Activated T-cell treated with anti-CD3 and anti-CD28 coated beads for 1 hour (primary cell): Measurements from ENCODE around the gene CUX1.

Experiments used
- DNase-seq: peaks from one replicate; pipeline ENCODE4 v3.0.0-alpha.2; 2020; ENCODE audit warnings: low read depth

The CUX1 gene

DNA sequence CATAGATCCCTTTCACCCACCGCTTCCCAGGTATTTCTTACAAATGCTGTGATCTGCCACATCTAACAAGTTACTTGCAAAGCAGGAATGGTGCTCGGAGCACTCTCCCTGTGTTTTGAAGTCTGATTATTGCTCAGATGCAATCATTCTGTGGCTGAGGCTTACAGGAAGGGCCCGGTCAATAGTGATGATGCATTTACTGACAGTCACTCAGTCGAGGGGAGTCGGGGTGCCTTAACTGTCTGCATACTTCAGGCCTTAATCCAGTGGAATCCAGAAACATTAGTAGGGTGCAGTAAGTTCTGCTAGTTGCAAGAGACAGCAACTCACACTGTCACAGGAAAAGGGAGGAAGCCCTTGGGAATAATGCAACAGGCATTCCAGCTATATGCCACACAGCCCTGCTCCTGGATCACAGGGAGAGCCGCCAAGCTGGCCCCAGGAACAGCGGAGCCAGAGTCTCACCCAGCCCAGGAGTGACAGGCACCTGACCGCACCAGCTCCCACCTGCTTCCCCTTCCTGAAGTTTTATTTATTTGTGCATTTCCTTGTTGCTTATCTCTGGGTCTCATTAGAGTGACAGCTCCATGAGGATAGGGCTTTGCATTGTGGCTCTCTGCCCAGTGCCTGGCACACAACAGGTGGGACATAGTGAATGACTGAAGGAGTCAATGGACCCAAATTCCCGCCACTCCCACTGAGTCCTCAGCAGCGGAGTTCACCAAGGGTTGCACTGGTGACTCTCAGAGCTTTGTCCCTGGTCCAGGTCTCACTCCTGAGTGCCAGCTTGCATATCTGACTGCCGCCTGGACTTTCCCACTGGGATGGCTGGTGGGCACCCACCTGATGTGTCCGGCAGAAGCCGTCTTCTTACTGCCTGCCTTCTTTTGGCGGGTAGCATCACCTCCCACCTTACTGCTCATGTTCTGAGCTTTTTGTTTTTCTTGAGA, 256.8 kb downstream of the CUX1 start:
- DNase-seq: no peak

DNA sequence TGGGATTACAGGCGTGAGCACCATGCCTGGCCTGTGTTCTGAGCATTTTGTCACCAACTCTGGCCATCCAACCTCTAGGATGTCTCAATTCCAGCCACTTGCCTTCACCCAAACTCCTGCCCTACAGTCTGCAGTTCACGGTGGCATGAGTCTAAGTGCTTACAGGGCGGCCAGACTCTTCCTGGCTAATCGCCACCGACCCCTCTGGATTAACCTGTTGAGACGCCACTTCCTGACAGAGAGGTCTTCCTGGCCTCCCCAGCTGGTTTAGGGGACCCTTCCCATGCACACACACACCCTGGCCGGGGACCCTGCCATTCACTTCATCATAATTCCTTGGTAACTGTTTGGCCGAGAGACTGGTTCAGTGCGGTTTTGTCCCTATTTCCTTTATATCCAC, 257.7 kb downstream of the CUX1 start:
- no peak for DNase-seq

DNA sequence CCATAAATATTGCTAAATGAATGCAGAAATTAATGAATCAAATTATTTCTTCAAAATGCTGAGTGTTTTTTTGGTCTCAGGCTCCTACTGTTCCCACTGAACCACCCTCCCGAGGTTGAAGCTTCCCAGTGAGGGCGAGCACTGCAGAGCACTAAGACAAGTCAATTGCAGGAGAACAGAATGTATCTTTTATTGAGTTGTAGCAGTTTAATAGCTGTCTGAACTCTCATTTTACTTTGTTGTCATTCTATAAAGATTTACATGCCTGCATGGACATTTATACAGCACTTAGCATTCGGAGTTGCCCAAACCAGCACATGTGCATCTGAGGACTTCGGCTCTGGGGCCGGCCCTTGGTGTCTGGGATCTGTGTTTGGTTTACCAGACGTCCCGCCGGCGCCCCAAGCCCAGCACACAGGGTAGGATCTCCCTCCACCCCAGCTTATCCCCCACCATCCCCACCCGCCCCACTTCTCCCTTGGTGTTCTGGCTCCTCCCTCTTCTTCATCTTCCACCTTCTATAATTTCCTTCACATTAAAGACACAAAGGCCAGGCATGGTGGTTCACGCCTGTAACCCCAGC, 258.2 kb downstream of the CUX1 start:
- no peak for DNase-seq

DNA sequence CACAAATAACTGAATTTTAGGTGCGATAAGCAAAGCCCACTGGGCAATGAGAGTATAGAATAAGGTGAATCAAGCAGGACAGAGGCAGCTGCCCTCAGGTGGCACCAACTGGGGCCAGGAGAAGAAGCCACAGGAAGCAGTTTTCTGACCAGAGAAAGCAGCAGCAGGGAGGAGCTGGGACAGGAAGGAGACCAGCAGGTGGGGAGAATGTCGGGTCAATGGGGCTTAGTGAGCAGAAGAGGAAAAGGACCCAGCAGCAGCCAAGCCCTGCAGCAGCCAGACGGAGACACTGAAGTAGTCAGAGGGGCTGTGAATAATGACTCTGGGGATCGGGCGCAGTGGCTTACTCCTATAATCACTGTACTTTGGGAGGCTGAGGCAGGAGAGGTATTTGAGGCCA, 259.7 kb downstream of the CUX1 start:
- DNase-seq: no peak

DNA sequence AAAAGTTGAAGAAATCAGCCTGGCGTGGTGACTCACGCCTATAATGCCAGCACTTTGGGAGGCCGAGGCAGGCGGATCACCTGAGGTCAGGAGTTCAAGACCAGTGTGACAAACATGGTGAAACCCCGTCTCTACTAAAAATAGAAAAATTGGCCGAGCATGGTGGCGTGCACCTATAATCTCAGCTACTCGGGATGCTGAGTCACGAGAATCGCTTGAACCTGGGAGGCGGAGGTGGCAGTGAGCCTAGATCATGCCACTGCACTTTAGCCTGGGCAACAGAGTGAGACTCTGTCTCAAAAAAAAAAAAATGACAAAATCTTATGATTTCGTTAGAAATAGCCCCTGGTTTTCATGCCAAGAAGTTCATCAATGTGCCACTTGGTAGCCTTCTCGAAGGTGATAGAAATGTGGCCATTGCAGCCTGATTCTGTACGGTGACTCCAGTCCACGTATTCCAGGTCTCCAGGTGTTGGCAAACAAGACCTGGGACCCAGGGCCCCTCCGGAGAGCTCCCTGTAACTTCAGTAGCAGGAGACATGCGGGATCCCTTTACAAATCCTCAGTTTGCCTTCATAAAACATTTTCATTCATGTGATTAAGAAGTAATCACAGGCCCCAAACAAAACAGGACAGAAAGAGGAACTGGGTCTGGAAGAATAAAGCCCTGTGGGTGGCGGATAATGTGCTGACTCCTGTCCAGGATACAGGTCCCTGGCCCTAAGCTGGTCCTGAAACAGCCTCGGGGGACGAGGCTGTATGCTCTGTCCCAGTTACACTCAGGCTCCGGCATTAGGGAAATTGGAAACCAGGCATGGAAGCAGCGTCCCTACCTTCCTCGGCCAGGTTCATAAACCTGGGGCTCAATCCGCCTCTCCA, 262.0 kb downstream of the CUX1 start:
- DNase-seq: no peak

DNA sequence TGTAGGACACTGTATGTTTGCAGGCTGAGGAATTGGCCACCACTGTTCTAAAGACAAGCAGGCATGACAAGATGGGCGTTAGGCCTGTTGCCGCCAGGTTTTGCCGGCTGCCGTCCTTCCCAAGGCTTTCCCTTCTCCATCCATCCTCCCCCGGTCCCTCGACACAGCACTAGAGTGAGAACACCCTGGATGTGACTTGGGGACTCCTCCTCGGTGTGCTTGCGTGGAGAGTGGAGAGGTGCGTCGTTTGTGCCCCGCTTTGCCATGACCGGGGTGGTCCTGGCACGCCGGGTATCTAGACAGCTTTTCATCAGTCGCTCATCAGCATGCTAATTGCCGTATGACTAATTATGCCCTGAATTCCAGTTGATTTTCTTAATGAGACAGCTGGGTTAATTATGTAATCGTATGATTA, 262.6 kb downstream of the CUX1 start:
- no peak for DNase-seq

DNA sequence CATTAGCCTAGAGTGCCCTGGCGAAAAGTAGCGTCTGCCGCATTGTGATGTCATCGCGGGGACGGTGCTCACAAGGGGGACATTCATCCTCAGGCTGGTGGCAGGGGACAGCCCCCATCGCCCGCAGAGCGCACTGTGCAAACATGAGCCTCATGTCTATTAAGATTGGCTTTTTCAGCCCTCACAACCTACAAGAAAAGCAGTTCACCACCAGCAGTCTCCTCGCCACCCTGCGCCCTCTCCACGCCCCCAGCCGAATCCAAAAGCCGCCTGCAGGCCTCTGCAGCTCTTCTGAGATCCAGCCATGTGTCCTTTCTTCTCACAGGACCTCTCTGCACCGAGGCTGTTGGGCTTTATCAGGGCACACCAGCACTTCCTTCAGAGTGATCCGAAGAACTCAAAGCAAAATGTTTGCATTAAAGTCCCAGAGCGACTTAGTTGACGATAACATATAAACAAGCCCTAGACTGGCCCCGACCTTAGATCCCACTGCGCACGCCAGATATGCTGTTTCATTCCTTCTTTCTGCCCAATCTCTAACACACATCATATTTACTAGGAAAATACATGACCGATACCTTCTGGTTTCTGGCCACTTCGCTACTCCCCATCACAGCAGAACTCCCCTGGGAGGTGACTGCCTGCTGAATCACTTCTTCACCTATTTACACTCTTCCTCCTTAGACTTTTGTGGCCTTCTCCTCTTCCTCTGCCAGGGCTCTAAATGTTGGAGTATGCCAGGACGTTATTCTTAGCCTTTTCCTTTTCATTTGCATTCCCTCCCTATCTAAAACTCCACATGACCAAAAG, 263.2 kb downstream of the CUX1 start:
- DNase-seq: no peak

DNA sequence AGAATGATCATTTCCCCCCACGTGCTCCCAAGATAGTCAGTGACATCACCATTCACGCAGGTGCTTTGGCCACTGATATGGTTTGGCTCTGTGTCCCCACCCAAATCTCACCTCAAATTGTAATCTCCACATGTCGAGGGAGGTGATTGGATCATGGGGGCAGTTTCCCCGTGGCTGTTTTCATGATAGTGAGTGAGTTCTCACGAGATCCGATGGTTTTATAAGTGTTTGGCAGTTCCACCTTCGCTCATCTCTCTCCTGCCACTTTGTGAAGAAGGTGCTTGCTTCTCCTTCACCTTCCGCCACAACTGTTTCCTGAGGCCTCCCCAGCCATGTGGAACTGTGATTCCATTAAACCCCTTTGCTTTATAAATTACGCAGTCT, 263.8 kb downstream of the CUX1 start:
- DNase-seq: no peak

DNA sequence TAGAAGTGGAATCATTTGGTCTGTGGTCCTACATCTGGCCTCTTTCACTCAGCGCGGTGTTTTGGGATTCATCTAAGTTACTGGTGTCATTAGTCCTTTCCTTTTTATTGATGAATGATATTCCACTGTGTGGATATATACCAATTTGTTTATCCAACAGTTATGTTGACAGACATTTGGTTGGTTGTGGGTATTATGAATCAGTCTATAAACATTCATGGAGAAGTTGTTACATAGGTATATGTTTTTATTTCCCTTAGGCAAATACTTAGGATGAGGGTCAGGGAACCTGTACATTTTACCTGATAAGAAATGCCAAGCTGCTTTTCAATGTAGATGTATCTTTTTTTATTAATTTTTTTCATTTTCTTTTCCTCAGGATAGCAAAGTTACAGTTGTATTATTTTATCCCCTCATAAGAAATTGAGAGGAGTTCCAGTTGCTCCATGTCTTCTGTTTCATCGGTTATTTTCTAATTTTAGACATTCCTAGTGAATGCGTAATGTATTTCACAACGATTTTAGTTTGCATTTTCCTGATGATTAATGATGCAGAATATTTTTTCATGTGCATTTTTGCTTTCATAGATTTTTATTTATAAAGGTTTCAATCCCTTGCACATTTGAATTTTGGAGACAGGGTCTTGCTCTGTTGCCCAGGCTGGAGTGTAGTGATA, 265.4 kb downstream of the CUX1 start:
- no peak for DNase-seq

DNA sequence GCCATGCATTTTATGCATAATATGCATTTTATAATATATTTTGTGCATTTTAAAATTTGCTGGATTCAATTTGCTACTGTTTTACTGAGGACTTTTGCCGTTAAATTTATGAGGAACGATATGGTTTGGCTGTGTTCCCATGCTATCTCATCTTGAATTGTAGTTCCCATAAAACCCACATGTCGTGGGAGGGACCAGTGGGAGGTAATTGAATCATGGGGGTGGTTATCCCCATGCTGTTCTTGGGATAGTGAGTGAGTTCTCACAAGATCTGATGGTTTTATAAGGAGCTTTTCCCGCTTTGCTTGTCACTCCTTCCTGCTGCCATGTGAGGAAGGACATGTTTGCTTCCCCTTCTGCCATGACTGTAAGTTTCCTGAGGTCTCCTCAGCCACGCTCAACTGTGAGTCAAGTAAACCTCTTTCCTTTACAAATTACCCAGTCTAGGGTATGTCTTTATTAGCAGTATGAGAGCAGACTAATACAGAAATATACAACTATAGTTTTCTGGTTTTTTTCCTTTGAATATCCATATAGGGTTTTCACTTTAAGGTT, 267.9 kb downstream of the CUX1 start:
- DNase-seq: no peak

DNA sequence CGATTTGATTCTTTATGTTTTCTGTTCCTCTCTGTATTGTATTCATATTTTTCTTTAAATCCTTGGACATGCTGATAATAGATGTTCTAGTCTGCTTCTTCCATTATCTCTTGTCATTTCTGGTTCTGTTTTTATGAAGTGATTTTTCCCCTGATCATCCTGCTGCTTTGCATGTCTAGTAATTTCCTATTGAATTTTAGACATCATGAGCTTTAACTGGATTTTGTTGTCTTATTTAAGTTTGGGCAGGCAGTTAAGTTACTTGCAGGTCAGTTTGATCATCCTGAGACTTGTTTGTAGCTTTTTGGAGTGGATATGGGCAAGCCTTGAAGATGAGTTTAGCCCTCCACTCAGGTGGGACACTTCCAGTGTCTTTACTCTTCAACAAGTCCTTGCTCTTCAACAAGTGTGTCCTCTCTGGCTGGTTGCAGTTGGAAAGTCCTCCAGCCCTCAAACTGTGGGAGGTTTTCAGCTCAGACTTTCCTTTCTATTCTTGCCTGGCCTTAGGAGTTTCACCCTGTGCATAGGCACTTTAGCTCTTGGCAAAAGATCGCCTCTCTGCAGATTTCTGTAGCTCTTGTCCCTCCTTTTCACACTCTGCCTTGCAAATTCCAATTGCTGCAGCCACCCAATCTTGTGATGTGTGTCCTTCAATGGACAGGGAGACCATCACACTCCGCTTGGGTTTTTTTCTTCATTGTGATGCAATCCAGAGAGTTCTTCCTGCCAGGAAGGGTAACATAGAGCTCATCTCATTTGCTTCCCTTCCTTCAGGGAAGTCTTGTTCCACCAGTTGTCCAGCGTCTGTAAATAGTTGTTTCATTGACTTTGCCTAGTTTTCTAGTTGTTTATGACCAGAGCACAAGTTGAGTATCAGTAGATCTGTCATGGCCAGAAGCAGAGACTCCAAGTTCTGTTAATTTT, 272.0 kb downstream of the CUX1 start:
- no peak for DNase-seq

DNA sequence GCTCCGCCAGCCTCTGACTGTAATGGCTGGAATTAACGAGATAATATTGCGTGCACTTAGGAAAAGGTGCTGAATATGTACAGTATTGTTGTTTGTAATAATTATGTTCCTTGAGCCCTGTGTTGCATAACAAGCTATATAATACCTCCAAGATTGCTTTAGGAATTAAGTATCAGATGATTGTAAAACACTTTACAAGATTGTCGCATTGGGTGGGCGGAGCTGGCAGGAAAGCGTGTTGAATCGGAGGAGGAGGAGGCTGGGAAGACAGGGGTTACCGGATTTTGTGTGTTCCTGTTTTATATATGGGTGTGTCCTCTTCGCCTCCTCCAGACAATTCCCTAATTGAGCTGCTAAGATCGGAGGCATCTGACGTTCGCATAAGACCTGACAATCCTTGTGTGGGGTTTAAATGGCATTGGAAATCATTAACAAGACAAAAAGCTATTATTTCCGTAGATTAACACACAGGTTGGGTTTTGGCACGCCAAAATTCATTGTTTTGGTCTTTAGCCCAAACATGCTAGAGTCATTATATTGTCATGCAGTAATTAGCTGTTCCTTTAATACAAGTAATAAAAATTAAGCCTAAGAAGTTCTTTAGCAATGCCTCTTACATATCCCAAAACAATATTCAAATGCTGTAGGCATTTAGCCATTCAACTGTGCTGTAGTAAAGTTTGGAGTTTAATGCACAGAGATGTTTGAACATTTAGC, 276.3 kb downstream of the CUX1 start:
- no peak for DNase-seq

DNA sequence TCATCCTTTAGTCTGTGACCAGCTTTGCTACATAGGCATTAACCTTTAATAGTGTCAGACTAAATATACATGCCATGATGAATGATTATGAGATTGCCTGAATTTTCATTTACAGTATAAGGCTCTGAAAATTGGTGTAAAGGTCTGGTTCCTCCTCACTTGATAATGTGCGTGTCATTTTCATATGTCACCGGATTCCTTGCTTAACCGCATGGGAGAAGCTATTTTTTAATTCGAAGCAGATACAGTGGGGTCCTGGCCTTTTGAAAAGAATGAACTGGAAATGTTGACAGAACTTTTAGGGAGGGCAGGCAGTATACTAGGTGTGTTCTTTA, 276.9 kb downstream of the CUX1 start:
- DNase-seq: no peak

DNA sequence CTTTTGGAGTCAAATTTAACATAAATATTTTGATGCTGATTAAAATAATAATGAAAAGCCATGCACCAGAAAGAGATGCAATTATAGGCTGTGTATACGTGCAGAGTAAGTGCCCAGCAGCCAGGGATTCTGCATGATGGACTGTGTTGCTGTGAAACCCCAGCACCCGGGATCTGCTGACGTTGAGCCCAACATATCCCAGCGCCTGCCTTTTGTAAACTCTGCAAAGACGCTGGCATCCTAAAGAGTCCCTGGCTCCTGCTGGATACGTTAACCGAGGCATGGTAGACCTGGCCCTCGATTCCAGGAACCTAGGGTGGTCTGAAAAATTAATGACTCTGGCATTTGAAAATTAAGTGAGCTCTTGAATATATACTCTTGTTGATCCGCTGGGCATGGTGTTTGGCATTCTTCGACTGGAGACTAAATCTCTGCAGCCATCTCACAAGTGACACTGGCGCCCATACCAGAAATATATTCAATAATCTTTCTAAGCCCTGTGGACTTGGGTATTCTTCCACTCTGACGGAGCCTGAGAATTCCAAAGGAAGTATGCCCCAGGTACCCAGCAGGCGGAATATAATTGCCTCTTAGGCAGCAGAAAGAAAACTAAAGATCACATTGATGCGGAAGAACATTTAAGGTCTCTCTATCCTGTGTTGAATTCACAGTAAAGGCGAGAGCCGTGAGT, 278.0 kb downstream of the CUX1 start:
- DNase-seq: no peak

DNA sequence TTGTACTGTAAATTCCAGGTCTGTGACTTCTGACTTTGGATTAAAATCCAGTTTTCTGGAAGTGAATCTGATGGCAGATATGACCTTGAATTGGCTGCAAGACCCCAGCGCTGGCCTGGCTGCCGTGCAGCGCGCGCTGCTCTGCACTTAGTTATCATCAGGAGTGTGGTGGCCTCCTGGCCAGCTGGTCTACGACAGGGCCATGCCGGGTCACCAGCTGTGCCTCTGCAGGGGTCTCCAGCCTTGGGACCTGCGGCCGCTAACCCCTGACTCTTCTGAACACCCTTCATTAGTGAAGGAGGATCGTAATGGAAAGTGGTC, 278.5 kb downstream of the CUX1 start:
- DNase-seq: no peak

DNA sequence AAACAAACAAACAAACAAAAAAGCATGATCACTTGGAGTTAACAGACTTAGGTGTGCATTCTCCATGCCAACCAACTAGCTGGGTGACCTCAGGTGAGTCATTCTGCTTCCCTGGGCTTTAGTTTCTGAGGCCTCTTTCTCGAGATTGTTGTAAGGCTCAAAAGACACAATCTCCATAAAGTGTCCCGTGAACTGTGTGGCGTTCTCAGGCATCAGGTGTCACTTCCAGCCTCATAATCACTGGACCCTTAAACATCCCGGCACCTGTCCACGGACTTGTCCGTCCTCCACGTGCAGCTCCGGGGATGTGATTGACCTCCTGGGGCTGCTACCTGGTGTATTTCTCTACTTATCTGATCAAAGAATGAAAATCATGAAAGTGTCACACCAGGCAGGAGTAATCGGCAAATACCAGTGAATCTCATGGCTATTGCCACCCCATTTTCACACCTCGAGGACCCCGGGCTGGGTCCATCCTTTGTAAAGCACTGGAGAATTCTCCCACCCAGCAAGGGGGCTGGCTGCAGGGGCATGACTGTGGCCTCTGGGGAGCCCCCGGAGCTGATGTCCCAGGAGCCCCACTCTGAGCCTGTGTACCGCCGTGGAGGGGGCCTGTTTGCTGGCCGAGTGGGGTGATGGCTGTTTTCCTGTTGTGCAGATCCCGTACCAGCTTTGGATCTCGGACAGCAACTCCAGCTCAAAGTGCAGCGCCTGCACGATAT, 279.4 kb downstream of the CUX1 start:
- DNase-seq: no peak

DNA sequence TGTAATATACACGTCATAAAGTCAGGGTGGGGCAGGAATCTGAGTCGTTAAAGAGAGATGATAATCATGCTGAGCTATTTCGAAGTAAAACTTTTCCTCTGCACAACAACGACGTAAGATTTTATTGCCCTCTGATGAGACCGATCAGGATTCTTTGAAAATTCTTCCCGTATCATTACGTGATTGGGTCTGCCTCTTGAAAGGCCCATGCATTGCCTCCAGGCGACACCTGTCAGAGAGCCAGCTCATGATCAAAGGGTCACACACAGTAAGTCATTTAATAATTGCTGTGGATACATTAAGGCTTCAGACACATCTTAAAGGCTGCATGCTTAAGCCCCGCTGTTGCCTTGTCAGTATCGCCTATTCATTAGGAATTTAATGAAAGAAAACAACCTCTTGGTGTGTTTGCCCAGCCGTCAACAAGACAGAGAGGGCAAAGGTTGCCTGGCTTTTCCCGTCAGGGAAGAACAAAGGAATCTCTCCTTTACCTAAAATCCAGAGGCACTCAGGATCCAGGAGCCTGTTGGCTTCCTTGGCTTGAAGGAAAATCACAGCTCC, 280.3 kb downstream of the CUX1 start:
- no peak for DNase-seq

DNA sequence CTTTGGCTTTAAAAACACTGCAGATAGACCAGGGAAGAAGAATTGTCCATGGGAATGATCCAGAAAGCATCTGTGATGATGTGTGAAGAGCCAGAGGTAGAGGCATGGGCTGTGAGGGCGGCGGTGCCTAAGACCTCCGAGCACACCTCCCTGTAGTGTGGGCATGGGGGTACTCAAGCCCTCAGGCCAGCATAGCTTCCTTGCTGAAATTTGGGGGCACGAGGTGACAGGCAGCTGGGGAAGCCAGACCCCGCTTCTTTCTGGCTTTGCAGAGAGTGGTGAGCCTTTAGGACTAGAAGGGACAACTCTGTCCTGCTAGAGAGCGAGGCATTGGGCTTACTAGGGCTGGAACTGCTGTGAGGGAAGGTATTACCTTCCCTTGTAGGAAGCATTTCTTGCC, 281.6 kb downstream of the CUX1 start:
- no peak for DNase-seq
